ENCODE data around the gene SMIM32.
A peak's percentile ranks its signal among the peaks of the same experiment; 100 is the strongest.

The SMIM32 gene

DNA sequence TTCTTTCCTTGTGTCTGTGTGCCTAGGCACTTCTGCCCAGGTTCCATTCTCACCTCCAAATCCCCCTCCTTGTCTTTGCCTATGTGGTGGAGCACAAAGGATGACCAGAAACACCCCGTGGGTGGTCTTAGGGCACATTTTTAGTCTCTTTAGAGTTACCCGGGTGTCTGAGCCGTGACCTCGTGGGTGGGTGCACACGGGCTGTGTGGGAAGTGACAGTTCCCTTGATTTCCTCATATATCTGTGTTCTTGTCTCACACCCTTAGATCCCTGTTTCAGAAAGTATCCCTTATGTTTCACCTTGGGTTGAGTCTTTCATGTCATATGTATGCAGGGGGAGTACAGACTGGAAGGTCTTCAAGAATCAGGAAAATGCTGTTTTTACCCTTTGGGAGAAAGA, 13.4 kb upstream of the SMIM32 start:
- DNase-seq = no peak

DNA sequence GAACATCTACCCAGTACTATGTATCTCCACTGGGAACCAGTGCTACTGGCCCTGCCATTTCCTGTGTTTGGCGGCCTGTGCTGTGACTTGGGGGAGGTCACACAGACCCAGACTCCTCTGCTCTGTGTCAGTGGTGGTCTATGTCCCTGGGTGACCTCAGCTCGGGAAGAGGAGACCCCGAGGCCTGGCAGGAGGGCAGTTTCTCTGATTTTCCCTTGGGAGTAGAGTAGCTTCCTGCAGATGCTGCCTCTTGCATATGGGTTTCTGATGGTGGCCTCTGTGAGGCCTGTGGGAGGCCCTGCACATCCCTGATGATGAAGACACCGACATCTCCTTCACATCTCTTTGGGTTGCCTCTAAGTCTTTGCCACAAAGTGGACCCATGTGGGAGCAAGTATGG, 13.0 kb upstream of the SMIM32 start:
- DNase-seq = no peak

DNA sequence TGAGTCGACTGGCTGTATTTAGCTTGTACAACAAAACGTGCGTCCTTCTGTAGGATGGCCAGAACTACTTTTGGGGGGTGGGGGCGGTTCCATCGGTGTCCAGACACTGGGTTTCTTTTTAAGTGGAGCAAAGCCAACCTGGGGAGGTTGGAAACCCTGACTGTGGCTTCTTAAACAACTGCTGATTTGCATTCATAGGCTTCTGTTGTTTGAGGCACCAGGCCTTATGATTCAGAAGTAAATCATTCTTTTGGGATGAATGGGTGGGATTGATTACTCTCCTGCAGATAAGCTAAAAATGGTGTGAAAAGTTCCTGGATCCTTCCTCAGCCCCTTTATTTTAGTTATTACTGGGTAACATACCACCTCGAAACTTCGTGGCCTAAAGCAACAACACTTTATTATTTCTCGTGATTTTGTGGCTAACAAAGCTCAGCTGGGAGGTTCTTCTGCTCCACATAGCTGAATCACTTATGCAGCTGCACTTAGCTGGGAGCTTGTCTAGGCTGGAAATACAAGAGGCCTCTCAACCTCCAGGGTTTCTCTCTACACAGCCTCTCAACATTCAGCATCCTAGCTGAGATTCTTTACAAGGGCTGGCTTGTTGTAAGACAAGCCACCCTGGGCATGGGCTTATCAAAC, 12.2 kb upstream of the SMIM32 start:
- DNase-seq = no peak

DNA sequence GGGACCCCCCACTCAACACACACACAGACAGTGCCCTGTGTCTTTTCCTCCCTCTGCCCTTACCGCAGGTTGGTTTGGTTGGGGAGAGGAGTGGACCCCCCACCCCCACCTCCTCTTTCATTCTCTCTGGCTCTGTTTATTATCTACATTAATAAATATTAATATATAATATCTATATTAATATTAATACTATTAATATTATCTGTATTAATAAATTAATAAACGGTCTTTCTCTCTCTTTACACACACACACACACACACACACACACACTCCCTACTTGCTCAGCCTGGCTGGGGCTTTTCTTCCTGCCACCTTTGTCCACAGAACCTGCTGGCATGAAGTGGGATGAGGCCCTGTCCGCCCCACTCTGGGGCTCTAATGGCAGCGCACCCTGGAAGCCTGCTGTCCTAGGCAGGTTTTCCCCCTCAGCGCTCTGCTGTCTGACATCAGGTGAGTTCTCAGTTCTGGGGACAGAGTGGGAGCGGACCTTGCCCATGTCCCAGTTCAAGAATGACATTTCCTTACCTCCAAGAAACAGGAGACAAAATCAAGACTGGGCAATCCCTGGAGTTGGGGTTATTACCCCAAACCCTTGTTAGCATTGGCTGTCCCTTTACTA, 10.5 kb upstream of the SMIM32 start:
- DNase-seq = no peak

DNA sequence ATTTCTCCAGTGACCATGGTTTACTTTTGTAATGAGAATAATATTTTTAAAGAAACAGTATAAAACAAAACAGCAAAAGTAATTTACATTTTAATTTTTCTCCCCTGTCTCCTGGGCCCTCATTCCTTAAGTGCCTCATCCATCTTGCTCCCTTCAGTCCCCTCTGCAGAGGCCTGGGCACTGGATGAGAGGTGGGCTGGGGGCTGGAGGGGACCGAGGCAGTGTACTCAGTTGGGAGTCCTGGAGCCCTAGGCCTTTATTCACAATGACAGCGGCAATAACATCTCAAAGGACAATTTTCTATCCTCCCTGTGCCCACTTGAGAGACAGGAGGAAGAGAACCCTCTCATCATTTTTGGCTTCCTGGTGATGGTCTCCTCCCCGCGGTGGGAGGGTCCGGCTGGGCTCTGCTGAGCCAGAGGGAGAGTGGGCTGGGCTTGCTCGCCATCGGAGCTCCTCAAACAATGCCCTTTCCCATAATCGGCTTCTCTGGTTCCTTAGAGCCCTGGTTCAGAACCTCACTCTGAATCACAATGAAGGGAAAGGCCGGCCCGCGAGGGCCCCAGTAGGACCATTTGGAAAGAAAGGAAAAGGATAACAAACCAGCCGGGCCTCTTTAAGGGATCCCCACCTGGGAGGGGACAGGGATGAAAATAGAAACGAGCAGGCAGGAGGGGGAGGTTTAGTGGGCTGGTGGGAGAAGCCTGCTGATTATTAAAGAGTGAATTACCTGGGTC, 9.7 kb upstream of the SMIM32 start:
- no peak for DNase-seq

DNA sequence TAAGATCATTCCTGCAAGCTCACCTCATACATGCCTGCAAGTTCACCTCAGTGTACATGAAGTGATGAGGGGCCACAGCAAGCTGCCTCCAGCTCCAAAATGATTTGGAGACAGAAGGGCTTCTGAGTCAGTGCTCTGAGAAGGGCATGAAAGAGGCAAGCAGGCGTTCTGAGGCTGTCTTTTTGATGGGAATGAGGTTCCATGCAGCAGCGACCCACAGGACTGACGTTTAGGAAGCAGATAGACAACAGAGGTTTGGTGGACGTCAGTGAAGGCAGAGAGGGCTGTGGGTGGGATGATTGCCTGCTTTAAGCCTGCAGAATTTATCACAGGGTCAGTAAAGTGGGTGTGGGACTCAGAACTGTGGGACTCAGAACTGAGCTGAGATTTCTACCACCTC, 8.9 kb upstream of the SMIM32 start:
- no peak for DNase-seq

DNA sequence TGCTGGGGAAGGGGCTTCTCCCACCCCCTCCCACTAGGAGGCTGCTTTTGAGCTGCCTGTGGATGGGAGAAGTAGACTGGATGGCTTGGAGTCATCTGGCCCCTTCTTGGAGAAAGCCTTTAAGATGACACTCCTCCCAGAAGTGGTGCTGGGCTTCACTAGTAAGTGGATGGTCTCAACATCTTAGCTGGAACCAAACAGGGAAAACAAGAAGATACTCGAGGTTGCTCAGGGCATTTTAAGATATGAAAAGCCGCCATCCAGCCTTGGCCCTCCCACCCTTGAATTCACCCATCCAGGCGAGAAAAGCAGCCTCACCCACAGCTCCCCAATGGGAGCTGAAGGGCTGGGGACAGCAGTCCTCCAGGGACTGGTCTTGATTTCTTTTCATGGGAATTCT, 7.8 kb upstream of the SMIM32 start:
- DNase-seq = no peak

DNA sequence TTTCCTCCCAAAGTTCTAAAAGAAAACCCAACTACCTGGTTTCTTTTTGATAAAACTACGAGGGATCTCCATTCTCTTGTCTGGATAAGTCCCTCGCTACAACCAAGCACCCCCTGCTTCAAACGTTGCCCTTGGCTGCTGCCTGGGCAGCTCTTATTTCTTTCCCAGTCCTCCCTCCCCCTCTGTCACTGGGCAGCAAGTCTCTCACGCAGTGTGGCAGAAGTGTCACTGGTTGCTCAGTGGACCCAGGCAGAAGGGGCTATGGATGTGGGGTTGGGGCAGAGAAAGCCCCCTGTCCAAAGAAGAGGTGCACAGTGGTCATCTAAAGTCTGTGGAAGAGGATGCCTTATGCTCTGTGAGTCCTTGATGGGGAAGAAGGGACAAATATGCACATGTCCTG, 7.2 kb upstream of the SMIM32 start:
- DNase-seq = no peak

DNA sequence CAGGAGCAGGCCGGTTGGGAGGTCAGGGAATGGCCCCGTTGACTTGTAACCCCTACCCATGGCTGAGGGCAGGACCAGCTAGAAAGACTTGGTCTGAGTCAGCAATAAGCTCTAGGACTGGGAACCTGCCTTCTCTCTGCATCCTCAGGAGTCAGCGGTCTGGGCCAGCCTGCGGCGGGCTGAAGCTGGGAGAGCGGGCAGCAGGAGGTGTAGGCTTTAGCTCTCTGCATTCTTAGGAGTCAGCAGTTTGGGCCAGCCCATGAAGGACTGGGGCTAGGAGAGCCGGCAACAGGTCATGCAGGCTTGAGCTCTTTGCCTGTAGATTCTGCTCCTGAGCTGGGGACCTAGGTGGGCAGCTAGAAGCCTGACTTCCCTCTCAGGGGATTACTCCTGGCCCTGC, 6.4 kb upstream of the SMIM32 start:
- DNase-seq = no peak

DNA sequence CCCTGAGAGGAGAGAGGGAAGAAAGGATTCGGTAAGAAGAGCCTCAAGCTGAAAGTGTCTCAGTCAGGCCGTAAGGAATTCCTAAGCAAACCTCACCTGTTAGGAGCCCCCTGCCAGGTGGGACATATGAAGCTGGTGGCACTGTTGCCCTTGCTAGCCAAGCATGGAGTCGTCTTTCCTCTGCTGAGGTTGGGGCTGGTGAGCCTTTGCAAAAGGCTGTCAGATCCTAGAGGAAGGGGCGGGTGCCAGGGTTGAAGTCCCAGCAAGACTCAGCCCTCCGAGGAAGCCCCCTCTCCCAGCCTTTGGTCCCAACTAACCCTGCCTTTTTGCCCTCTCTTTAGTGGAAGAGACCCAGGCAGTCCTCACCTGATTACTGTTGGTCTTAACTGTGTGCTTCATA, 5.5 kb upstream of the SMIM32 start:
- no peak for DNase-seq

DNA sequence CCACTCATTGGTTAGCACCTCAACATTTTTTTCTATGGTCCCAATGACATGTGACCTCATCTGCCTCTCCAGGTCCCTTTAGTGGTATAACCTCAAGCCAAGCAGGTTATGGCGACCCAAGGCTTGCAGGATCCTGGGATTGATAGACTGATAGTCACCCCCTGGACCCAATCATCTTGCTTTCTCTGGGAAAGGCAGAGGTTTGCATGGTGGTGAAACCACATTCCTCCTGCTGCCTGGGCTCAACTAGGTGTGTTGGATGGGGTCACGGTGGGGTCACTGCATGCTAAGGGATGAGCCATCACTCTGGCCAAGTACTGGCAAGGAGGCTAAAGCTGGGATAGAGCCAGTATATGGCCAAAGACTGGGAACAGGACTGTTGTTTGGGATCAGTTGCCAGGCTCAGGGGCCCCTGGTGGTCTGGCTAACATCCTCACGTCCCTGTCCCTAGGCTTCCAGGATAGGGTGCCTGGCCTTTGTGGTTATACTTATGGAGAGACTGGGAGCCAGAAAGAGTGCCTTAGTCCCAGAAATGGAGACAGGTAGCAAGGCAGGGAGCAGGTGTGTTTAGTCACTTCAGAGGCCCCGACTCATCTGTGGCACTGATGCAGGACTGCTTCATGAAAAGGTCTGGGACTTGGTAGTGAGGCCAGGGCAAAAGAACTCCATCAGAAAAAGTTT, 4.6 kb upstream of the SMIM32 start:
- DNase-seq = no peak

DNA sequence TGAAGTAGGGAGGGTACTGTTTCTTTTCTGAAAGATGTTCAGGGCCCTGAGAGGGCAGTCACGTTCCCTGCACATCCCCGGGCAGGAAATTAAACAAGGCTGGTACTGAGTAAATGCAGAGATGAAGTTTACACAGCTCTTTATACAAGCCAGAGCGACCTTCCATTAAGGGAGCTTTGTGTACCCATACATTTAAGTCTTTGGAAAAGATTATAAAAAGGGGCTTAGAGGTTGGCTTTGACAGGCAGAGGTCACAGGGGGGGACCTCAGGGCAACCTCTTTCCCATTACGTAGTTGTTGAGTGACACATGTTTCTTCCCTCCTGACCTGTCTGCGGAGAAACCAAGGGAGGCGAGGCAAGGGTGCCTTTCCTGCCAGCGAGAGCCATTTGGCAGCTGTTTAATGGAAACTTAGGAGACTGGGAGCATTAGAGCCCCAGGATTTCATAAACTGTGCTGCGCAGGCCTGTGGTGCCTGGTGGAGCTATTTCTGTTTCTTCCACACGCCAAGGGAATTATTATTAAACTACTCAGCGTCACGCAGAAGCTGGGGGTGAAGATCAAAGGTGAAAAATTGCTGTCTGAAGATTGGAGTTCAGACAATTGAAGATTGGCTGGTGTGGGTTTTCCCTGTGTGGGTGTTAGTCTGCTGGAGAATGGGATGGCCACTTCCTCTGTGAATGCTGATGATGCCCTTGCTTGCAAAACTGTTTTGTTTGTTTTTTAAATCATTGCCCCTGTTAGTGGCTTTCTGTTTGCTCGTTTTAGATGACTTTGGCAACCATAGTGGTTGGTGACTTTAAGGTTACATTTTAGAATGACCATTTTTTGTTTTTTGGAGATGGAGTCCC, 3.2 kb upstream of the SMIM32 start:
- DNase-seq = peak; percentile 22

DNA sequence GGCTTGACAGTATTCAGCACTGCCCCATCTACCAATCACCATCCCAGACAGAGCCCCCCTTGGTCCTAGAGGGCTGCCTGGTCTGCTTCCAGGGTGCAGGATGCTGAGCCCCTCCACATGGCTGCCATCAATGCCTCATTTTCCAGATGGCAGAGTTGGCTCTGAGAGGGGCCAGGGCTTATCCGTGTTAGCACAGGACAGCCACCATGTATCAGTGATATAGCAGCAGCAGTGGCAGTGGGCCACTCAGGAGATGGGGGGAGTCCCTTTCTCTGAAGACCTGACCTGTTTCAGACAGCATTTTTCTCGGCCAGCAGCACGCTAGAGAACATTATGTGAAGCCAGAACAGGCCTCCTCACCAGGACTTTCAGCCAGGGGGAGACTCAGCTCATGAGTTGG, 1.6 kb upstream of the SMIM32 start:
- DNase-seq = no peak

DNA sequence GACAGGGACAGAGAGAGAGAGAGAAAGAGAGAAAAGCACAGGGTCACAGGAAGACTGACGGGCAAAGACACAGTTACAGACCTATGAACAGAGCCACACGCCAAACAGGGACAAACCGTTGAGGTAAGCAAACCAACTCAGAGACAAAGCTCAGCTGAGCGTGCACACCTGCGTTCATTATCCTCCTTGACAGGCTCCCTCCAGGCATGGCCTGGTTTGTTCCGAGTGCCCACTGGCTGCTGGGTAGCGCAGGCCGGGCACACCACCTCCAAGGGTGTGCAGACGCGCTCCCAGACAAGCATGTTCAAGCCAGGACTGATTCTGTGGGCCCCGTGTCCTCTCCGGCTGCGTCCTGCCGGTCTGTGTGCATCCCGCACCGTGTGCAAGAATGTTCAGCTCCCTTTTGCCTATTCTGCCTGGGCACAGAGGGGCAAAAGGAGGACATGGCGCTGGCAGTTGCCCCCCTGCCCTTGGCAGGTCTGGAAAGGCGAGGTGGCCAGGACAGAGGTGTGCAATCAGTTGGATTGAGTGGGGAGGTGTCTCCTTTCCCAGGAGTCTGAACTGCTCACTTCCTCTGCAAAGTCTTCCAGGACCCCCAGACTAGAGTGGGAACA, 467 bp upstream of the SMIM32 start:
- no peak for DNase-seq

DNA sequence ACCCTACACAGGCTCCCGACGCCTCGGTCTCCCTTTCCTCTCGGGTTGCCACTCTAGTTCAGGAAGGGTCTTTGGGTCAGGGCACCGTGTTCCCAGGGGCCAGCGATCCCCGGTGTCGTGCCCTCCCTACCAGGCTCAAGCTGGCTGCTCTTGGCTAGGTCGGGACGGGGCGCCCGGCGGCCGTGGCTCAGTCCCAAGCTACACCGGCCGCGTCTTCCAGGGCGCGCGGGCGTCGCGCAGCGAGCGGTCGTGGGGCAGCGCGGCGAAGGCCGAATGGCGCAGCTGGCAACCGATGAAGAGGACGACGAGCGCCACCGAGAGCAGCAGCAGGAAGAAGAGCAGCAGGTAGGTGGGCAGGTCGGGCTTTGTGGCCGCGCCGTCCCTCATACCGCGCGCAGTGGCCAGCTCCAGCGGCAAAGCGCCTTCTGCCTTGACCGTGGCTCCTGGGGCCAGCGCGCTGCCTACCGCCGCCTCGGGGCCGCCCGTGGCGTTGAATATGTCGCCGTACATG, 892 bp downstream of the SMIM32 start:
- no peak for DNase-seq

DNA sequence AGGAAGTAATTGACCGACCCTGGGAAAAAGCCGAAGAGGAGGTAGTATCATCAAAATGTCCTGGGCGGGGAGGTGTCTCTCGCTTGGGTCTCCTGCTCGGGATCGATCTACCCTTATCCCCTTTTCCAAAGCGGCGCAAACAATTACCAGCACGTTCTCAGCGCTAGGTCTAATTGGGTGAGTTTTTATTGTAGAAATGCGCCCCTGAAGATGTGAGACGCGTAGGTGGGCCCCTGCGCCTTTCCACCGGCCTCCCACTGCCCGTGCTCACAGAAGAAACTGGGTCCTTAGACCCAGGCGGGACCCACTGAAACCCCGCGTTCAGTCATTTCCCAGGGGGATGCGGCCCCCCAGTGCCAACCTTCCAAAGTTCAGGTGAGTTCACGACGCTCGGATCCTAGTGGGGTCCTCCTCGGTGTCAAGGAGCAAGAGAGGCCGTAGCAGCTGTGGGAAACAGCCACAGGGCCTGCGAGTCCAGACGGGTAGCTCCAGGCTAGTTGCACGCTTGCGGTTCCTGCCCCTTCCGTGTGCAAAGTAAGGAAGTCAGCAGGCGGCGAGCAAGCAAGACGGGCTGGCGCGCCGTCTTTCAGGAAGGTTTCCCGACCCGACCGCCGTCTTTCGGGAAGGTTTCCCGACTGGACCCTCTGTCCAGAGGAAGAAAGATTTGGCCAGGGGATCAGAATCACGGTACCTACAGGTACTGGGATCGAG, 1.5 kb downstream of the SMIM32 start:
- no peak for DNase-seq

DNA sequence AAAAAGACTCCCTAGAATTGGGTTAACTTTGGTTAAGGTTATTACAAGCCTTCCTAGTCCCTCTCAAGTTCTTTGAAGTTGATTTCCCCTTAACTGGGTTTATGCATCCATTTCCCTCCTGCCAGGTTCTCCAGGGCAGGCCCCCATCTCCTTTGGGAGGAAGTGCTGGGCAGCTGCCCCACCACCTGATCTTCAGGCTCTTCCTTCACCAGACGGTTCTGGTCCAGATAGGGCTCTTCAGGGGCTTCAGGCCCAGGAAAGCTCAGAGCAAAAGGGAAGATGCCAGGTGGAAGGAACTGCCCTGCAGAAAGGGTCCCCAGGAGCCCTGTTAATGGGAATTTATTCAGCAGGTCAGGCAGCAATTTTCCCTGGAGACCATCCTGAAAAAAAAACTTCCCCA, 2.1 kb downstream of the SMIM32 start:
- DNase-seq = no peak

DNA sequence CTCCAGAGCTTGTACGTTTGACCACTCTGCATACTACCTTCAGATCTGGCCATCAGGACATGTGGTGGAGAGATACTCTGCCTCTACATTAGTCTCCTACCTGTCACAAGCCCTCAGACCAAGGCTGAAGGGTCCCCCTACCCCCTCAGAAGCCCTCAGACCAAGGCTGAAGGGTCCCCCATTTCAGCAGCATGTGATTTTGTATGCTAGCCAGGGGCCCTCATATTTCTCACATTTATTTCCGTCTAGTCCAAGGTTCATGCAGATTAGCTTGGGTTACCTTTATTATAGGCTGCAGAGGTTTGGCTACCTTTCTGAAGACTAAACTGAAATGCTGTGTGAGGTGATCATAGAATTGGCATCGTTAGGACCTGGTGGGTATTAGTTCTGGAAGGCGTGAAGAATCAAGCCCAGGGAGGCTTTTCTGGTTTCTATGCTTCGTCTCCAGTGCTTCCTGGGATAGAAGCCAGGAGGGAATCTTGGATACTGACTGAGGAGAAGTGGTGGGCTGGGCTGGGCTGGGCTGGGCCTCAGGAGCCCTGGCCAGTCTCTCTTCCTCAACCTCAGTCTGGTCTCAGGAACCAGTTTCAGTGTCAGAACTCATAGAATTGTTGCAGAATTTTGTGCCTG, 2.8 kb downstream of the SMIM32 start:
- no peak for DNase-seq

DNA sequence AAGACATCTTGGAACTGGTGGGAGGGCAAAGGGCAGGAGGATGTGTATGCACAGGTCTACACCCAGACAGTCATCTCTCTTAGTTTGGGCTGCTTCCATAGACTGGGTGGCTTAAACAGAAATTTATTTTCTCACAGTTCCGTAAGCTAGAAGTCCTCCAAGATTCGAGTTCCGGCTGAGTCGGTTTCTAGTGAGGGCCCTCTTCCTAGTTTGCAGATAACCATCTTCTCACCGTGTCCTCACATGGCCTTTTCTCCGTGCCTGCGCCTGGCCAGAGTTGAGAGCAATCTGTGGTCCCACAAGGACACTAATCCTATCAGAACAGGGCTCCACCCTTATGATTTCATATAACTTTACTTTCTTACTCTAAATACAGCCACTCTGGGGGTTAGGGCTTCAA, 4.1 kb downstream of the SMIM32 start:
- no peak for DNase-seq

DNA sequence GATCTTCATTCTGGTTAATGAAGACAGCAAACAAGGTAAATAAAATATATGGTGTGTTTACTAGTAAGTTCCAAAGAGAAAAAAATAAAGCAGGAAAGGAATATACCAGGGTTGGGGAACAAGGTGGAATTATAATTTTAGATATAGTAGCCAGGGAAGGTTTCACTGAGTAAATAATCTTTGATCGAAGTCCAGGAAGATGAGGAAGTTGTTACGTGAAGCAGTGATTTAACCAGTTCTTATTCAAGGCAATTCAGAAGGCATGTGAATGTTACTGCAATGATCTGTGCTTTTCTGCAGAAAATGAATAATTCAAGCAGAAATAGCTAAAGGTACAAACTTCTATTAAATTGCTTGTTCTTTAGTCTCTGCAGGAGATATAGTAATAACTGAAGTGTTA, 6.2 kb downstream of the SMIM32 start:
- no peak for DNase-seq

Measured in NCI-H1092 (cell line).